Endothelial cell of umbilical vein (primary cell): ENCODE data around the gene GNG3. TPM values are rescaled to one million over a fixed set of nuclear protein-coding genes. Genes with fewer than 3 reads are reported as not detected.
"Not testable (repeated sequence)": the region's sequence is repeated elsewhere in the genome, so short reads cannot be mapped to it uniquely, and the experiment has no call there.

Experiments used
- BruUV-seq: library from RNA; stranded (reverse); fragments of 400-500 nt; replicated peaks from 2 replicates; lab custom pipeline; 2021; lab: Mats Ljungman, UMichigan
- CTCF ChIA-PET: fragments of 300-600, 350-600 bp; sonication (Branson Sonifier 250); formaldehyde crosslinking; loops from one replicate; lab custom pipeline; 2021; ENCODE audit warnings: antibody characterized with exemption, inconsistent platforms; lab: Charles Lee
- POLR2A ChIA-PET: fragments of 300-600, 350-600 bp; sonication (Branson Sonifier 250); formaldehyde crosslinking; loops from one replicate; lab custom pipeline; 2021; ENCODE audit warnings: antibody characterized with exemption, inconsistent platforms; lab: Charles Lee
- DNase-seq: peaks from one replicate; pipeline ENCODE4 v3.0.0-alpha.2; 2011; ENCODE audit warnings: low read depth, low spot score
- FAIRE-seq: peaks from 2 replicates; lab custom pipeline; 2011; peaks lifted over from hg19 to GRCh38; lab: Jason Lieb, UNC
- H2AFZ ChIP-seq: 2 replicates; pipeline ENCODE4 v1.6.0; 2012; ENCODE audit warnings: low read depth, low read length, control low read depth, inconsistent platforms
- H3K27ac ChIP-seq: 2 replicates; pipeline ENCODE4 v1.5.1; 2011; ENCODE audit warnings: low read depth, mild to moderate bottlenecking, control low read depth, low read length, moderate library complexity; ENCODE audit not compliant: insufficient read depth
- H3K27me3 ChIP-seq, 2 experiments: 2 replicates each; pipeline versions ENCODE4 v1.6.0 to v1.6.1; 2011; ENCODE audit warnings: low read length in 2 of 2, mixed read lengths in 1 of 2; ENCODE audit not compliant: control insufficient read depth in 2 of 2, insufficient read depth in 2 of 2
- H3K36me3 ChIP-seq, 2 experiments: 2 replicates in 1 of 2; 3 replicates in 1 of 2; pipeline ENCODE4 v1.5.1; 2011; ENCODE audit warnings: low read length in 2 of 2, mild to moderate bottlenecking in 1 of 2, moderate library complexity in 1 of 2; ENCODE audit not compliant: control insufficient read depth in 2 of 2, insufficient read depth in 2 of 2; ENCODE audit errors: extremely low read depth in 1 of 2
- H3K4me1 ChIP-seq: 3 replicates; pipeline ENCODE4 v1.5.1; 2011; ENCODE audit warnings: mild to moderate bottlenecking, low read length; ENCODE audit not compliant: control insufficient read depth, insufficient read depth; ENCODE audit errors: extremely low read depth
- H3K4me2 ChIP-seq: 2 replicates; pipeline ENCODE4 v1.6.1; 2011; ENCODE audit warnings: low read length, control low read depth, mixed read lengths; ENCODE audit not compliant: insufficient read depth
- H3K4me3 ChIP-seq, 3 experiments: fragments of 200-600 bp in 1 of 3; sonication (generic), shearing (Covaris generic) in 1 of 3; replicated peaks in 1 of 3; 2 replicates each; pipeline ENCODE4 v1.5.1; 2011 to 2016; ENCODE audit warnings: control low read depth in 3 of 3, low read length in 3 of 3, mild to moderate bottlenecking in 2 of 3, inconsistent platforms in 1 of 3, low read depth in 1 of 3, moderate library complexity in 1 of 3; ENCODE audit not compliant: insufficient read depth in 1 of 3
- H3K79me2 ChIP-seq: 2 replicates; pipeline ENCODE4 v1.6.0; 2012; ENCODE audit warnings: low read length, inconsistent platforms; ENCODE audit not compliant: control insufficient read depth, insufficient read depth
- H3K9ac ChIP-seq: replicated peaks from 2 replicates; pipeline ENCODE3; 2011; ENCODE audit warnings: low read length, control low read depth; ENCODE audit not compliant: insufficient read depth; ENCODE audit errors: extremely low read depth
- H3K9me1 ChIP-seq: replicated peaks from 3 replicates; pipeline ENCODE4 v1.6.0; 2011; ENCODE audit warnings: mild to moderate bottlenecking, low read length; ENCODE audit not compliant: control insufficient read depth, insufficient read depth; ENCODE audit errors: extremely low read depth
- H3K9me3 ChIP-seq: replicated peaks from 2 replicates; pipeline ENCODE4 v1.5.1; 2012; ENCODE audit warnings: low read length, inconsistent platforms; ENCODE audit not compliant: control insufficient read depth, insufficient read depth
- H4K20me1 ChIP-seq: replicated peaks from 2 replicates; pipeline ENCODE3; 2011; ENCODE audit warnings: mild to moderate bottlenecking, low read length; ENCODE audit not compliant: control insufficient read depth, insufficient read depth; ENCODE audit errors: extremely low read depth
- EZH2 ChIP-seq: IDR thresholded peaks from 2 replicates; pipeline ENCODE4 v1.6.1; 2012; ENCODE audit warnings: borderline replicate concordance, low read depth, mild to moderate bottlenecking, moderate library complexity, low read length, inconsistent platforms; ENCODE audit not compliant: severe bottlenecking
- FOS ChIP-seq: IDR thresholded peaks from 2 replicates; pipeline ENCODE4 v1.6.1; 2011; ENCODE audit warnings: mild to moderate bottlenecking, low read length, moderate library complexity, borderline replicate concordance; ENCODE audit not compliant: insufficient read depth
- GATA2 ChIP-seq: IDR thresholded peaks from 2 replicates; pipeline ENCODE4 v1.7.0; 2011; ENCODE audit warnings: low read depth, mild to moderate bottlenecking, moderate library complexity, mixed read lengths, low read length; ENCODE audit not compliant: insufficient read length, insufficient read depth
- JUN ChIP-seq: IDR thresholded peaks from 2 replicates; pipeline ENCODE4 v1.6.1; 2011; ENCODE audit warnings: borderline replicate concordance, low read depth; ENCODE audit not compliant: insufficient read length, insufficient read depth
- MYC ChIP-seq: IDR thresholded peaks from one replicate; pipeline ENCODE4 v1.6.1; 2011; ENCODE audit warnings: mild to moderate bottlenecking, low read depth, low read length
- POLR2A ChIP-seq: IDR thresholded peaks from 2 replicates; pipeline ENCODE4 v1.6.1; 2012; ENCODE audit warnings: low read depth, mild to moderate bottlenecking, control low read depth, low read length
- POLR2AphosphoS5 ChIP-seq: IDR thresholded peaks from 2 replicates; pipeline ENCODE4 v1.6.1; 2012; ENCODE audit warnings: low read depth, mild to moderate bottlenecking, control low read depth, low read length, moderate library complexity; ENCODE audit not compliant: insufficient read depth
- dilution Hi-C: fragments of 300-500 bp; cut with MboI; formaldehyde crosslinking; loops from one replicate; pipeline ENCODE4 v1.15.0; 2019; ENCODE audit warnings: low sequenced_read_pairs; ENCODE audit not compliant: extremely low pct_ligation_motif_present
- intact Hi-C: fragments of 100-400 bp; cut with micrococcal nuclease; formaldehyde crosslinking; loops from one replicate; pipeline ENCODE4 v1.10.0; 2022
- polyA plus RNA-seq, 4 experiments: library from polyadenylated mRNA; depleted of rRNA in 3 of 4; stranded (reverse) in 3 of 4; unstranded in 1 of 4; fragments of >200 nt; gene quantifications; 2 replicates each; pipeline versions ENCODE4 v1.2.1 to v1.2.3, GENCODE V29; 2011 to 2012; ENCODE audit warnings: missing spikeins in 1 of 4
- total RNA-seq: library from RNA; stranded (reverse); gene quantifications from 2 replicates; pipeline ENCODE4 v1.2.3, GENCODE V29; 2021
- TF ChIP-seq, protein P1 (sequence below), 2 donors: IDR thresholded peaks; 1 replicate in 1 of 2; 2 replicates in 1 of 2; pipeline ENCODE4 v1.5.1; 2011; ENCODE audit warnings: low read length in 2 of 2, mild to moderate bottlenecking in 2 of 2, moderate library complexity in 2 of 2, control low read depth in 1 of 2, inconsistent platforms in 1 of 2, low read depth in 1 of 2; ENCODE audit not compliant: insufficient read depth in 1 of 2; ENCODE audit errors: extremely low read depth in 1 of 2
- TF ChIP-seq, protein P2 (sequence below): IDR thresholded peaks from 2 replicates; pipeline ENCODE4 v1.6.1; 2011; ENCODE audit not compliant: insufficient read depth, insufficient read length

The GNG3 gene
- total and polyA plus RNA-seq, 2 donors (not counting 3 experiments of a cell fraction or from before 2014, with no cell fraction given): not detected

DNA sequence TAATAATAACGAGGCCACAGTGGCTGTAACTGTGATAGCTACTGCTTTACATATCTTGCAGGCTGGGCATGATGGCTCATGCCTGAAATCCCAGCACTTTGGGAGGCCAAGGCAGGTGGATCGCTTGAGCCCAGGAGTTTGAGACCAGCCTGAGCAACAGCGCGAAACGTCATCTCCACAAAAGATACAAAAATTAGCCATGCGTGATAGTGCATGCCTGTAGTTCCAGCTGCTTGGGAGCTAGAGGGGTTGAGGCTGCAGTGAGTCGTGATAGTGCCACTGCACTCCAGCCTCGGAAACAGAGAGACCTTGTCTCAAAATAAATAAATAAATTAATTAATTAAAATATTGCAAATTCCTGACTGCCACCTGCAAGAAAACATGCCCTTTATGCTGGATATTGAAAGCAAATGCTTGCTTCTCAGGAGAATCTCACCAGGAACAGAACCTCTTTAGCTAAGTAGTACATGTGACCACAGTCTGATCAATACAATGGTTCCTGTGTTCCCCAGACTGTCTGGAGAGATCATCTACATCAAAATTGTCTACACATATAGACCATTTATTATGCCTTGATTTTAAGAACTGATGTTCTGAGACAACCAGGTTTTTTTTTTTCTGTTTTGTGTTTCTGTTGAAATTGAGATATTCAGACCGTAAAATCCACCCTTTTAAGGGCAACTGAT lies 40.1 kb downstream of the GNG3 start:
- POLR2A ChIA-PET: interaction anchor here (0.5 to 0.7 kb wide), 2 partner anchors 94 to 134 kb away, joined by 3 to 7 read pairs; no protein-coding TSS in a partner anchor
- Histone ChIP-seq H3K4me3 (no peak overlapping the region), H3K27ac (no peak overlapping the region), H3K4me1 (no peaks in the 10 kb centered on the region), H3K9me3 (no peaks in the 10 kb centered on the region), H3K79me2 (peaks cover 5% of the 10 kb centered on the region), H4K20me1 (no peaks in the 10 kb centered on the region), H3K9me1 (no peaks in the 10 kb centered on the region), H3K36me3 (peaks cover 0 to 2% of the 10 kb centered on the region in 2 experiments), H2AFZ (no peak overlapping the region), H3K9ac (no peak overlapping the region), H3K27me3 (no peaks in the 10 kb centered on the region), H3K4me2 (no peak overlapping the region)
- TF ChIP-seq GATA2 (no peak), POLR2A (no peak), EZH2 (no peak), MYC (no peak), POLR2AphosphoS5 (no peak), JUN (no peak), FOS (no peak)
- TF ChIP-seq, protein P1, sequence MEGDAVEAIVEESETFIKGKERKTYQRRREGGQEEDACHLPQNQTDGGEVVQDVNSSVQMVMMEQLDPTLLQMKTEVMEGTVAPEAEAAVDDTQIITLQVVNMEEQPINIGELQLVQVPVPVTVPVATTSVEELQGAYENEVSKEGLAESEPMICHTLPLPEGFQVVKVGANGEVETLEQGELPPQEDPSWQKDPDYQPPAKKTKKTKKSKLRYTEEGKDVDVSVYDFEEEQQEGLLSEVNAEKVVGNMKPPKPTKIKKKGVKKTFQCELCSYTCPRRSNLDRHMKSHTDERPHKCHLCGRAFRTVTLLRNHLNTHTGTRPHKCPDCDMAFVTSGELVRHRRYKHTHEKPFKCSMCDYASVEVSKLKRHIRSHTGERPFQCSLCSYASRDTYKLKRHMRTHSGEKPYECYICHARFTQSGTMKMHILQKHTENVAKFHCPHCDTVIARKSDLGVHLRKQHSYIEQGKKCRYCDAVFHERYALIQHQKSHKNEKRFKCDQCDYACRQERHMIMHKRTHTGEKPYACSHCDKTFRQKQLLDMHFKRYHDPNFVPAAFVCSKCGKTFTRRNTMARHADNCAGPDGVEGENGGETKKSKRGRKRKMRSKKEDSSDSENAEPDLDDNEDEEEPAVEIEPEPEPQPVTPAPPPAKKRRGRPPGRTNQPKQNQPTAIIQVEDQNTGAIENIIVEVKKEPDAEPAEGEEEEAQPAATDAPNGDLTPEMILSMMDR (IDR thresholded peaks at IDR 0.05; ENCODE audit: extremely low read depth in 1 of 2, insufficient read depth in 1 of 2, low read depth in 1 of 2, low read length in 2 of 2): no peak
- TF ChIP-seq, protein P2, sequence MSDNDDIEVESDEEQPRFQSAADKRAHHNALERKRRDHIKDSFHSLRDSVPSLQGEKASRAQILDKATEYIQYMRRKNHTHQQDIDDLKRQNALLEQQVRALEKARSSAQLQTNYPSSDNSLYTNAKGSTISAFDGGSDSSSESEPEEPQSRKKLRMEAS: no peak
- intact Hi-C loops (no loop called here), dilution Hi-C loops (no loop called here)
- DNase-seq (no peak), FAIRE-seq (no peak)
- CTCF ChIA-PET: interaction anchor here (0.6 to 0.9 kb wide), 2 partner anchors 7 to 39 kb away, joined by 3 to 4 read pairs; no protein-coding TSS in a partner anchor
- no TSS peak for BruUV-seq

DNA sequence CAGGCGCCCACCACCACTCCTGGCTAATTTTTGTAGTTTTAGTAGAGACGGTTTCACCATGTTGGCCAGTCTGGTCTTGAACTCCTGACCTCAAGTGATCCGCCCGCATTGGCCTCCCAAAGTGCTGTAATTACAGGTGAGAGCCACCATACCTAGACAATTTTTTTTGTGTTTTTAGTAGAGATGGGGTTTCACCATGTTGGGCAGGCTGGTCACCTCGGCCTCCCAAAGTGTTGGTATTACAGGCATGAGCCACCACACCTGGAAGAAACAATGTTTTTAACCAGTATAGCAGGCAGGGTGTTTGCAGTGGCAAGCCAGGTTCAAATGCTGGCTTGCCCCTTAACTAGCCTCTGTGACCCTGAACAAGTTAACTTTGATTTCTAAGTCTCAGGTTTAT lies 42.5 kb downstream of the GNG3 start:
- dilution Hi-C loops, H3K36me3 ChIP-seq, FAIRE-seq, DNase-seq, H3K4me1 ChIP-seq, H3K27ac ChIP-seq, H3K4me3 ChIP-seq, H3K4me2 ChIP-seq, H2AFZ ChIP-seq, H4K20me1 ChIP-seq, H3K9me3 ChIP-seq, POLR2A ChIA-PET, H3K9me1 ChIP-seq, H3K9ac ChIP-seq, CTCF ChIA-PET, H3K27me3 ChIP-seq, BruUV-seq: not testable (repeated sequence)
- peaks cover 10% of the 10 kb centered on the region for H3K79me2 ChIP-seq
- intact Hi-C loops: loop anchor here (5.0 kb wide), 1 partner anchor 1087 kb away; the partner anchor contains the start of gene MARK2
